ENCODE results near the gene HOXB1. TPM values are rescaled to one million over a fixed set of nuclear protein-coding genes. Genes with fewer than 3 reads are reported as not detected.
A peak's percentile ranks its signal among the peaks of the same experiment; 100 is the strongest.

Gene HOXB1
- total RNA-seq = 0.31 TPM

GRCh38 chr17:48530887-48531272 lies at the start of gene HOXB1:
Gene HOXB1, minus strand, starts transcription at chr17:48531011. Its CDS starts 107 bp downstream, at chr17:48530904.
- DNase-seq (ENCODE audit: low spot score) = no peak

GRCh38 chr17:48579760-48580554 lies 49.1 kb upstream of the HOXB1 start:
- no peak for DNase-seq (ENCODE audit: low spot score)

- no peak for DNase-seq (ENCODE audit: low spot score)
These were observed 48.6 kb upstream of the HOXB1 start for GRCh38 chr17:48579471-48579759.

- DNase-seq (ENCODE audit: low spot score) = no peak
These were observed 48.0 kb upstream of the HOXB1 start for GRCh38 chr17:48578616-48579470.

- peak; percentile 89 for DNase-seq (ENCODE audit: low spot score)
These were observed 47.3 kb upstream of the HOXB1 start, which contains the start of gene HOXB4 for GRCh38 chr17:48577946-48578615. Gene HOXB4, minus strand, starts transcription at chr17:48578350. Its CDS starts 31 bp downstream, at chr17:48578319.

GRCh38 chr17:48577330-48577945 lies 46.6 kb upstream of the HOXB1 start:
- no peak for DNase-seq (ENCODE audit: low spot score)

- DNase-seq (ENCODE audit: low spot score) = no peak
These were observed 45.9 kb upstream of the HOXB1 start for GRCh38 chr17:48576479-48577309.

GRCh38 chr17:48575673-48576478 lies 45.1 kb upstream of the HOXB1 start:
- no peak for DNase-seq (ENCODE audit: low spot score)

GRCh38 chr17:48575066-48575582 lies 44.3 kb upstream of the HOXB1 start:
- DNase-seq (ENCODE audit: low spot score) = no peak

GRCh38 chr17:48574505-48575065 lies 43.8 kb upstream of the HOXB1 start:
- DNase-seq (ENCODE audit: low spot score) = no peak

- no peak for DNase-seq (ENCODE audit: low spot score)
These were observed 41.1 kb upstream of the HOXB1 start for GRCh38 chr17:48571826-48572417.

- no peak for DNase-seq (ENCODE audit: low spot score)
These were observed 40.4 kb upstream of the HOXB1 start for GRCh38 chr17:48571024-48571818.

- no peak for DNase-seq (ENCODE audit: low spot score)
These were observed 39.7 kb upstream of the HOXB1 start for GRCh38 chr17:48570325-48571023.

GRCh38 chr17:48569674-48570324 lies 39.0 kb upstream of the HOXB1 start:
- DNase-seq (ENCODE audit: low spot score) = no peak

- DNase-seq (ENCODE audit: low spot score) = no peak
These were observed 38.4 kb upstream of the HOXB1 start for GRCh38 chr17:48569240-48569582.

- DNase-seq (ENCODE audit: low spot score) = no peak
These were observed 37.9 kb upstream of the HOXB1 start for GRCh38 chr17:48568499-48569239.

All from ureter (tissue), 1 donor.